H9 (cell line): ENCODE measurements around the gene DCP1B. TPM values are rescaled to one million over a fixed set of nuclear protein-coding genes. Genes with fewer than 3 reads are reported as not detected.

Experiments used
- DNase-seq: peaks from one replicate; pipeline ENCODE4 v3.0.0-alpha.2; 2017
- H2AFZ ChIP-seq: one replicate; pipeline ENCODE4 v1.6.1; 2013; ENCODE audit warnings: mild to moderate bottlenecking, low read length, control low read depth, moderate library complexity
- H2AK5ac ChIP-seq: 2 replicates; pipeline ENCODE4 v1.6.1; 2013; ENCODE audit warnings: low read length, control low read depth, mixed read lengths; ENCODE audit not compliant: insufficient read length
- H2BK120ac ChIP-seq: one replicate; pipeline ENCODE4 v1.6.1; 2013; ENCODE audit warnings: low read depth, mild to moderate bottlenecking, low read length, control low read depth, inconsistent platforms; ENCODE audit not compliant: poor library complexity, severe bottlenecking
- H2BK12ac ChIP-seq: 2 replicates; pipeline ENCODE4 v1.6.1; 2013; ENCODE audit warnings: low read length, control low read depth, mixed read lengths, low read depth; ENCODE audit not compliant: insufficient read length
- H2BK15ac ChIP-seq: 2 replicates; pipeline ENCODE4 v1.6.1; 2013; ENCODE audit warnings: low read depth, low read length, control low read depth
- H2BK20ac ChIP-seq: one replicate; pipeline ENCODE4 v1.6.1; 2013; ENCODE audit warnings: low read depth, mild to moderate bottlenecking, low read length, control low read depth, inconsistent platforms; ENCODE audit not compliant: poor library complexity, severe bottlenecking
- H2BK5ac ChIP-seq: 2 replicates; pipeline ENCODE4 v1.6.1; 2013; ENCODE audit warnings: low read length, control low read depth, mixed read lengths; ENCODE audit not compliant: insufficient read length
- H3K14ac ChIP-seq: 2 replicates; pipeline ENCODE4 v1.6.1; 2013; ENCODE audit warnings: low read length, control low read depth; ENCODE audit not compliant: insufficient read depth
- H3K18ac ChIP-seq: 2 replicates; pipeline ENCODE4 v1.6.1; 2013; ENCODE audit warnings: low read depth, mild to moderate bottlenecking, mixed read lengths, low read length, control low read depth; ENCODE audit not compliant: insufficient read length
- H3K23ac ChIP-seq: 2 replicates; pipeline ENCODE4 v1.6.1; 2013; ENCODE audit warnings: low read length, control low read depth, mixed read lengths, low read depth; ENCODE audit not compliant: insufficient read length
- H3K23me2 ChIP-seq: 2 replicates; pipeline ENCODE4 v1.6.1; 2013; ENCODE audit warnings: low read depth, mild to moderate bottlenecking, mixed read lengths, low read length, control low read depth; ENCODE audit not compliant: insufficient read length, poor library complexity, severe bottlenecking
- H3K27ac ChIP-seq: 2 replicates; pipeline ENCODE4 v1.5.1; 2013; ENCODE audit warnings: low read length, control low read depth, mixed read lengths, low read depth; ENCODE audit not compliant: insufficient read length
- H3K27me3 ChIP-seq: 2 replicates; pipeline ENCODE4 v1.6.1; 2013; ENCODE audit warnings: low read length, control low read depth, inconsistent platforms; ENCODE audit not compliant: insufficient read depth
- H3K4ac ChIP-seq: 2 replicates; pipeline ENCODE4 v1.6.1; 2013; ENCODE audit warnings: low read depth, mild to moderate bottlenecking, control low read depth, inconsistent platforms, low read length, moderate library complexity
- H3K4me1 ChIP-seq: 2 replicates; pipeline ENCODE4 v1.6.1; 2013; ENCODE audit warnings: low read length, control low read depth, inconsistent platforms; ENCODE audit not compliant: insufficient read depth
- H3K4me2 ChIP-seq: 2 replicates; pipeline ENCODE4 v1.6.1; 2013; ENCODE audit warnings: low read length, control low read depth, mixed read lengths; ENCODE audit not compliant: insufficient read length, insufficient read depth
- H3K56ac ChIP-seq: 2 replicates; pipeline ENCODE4 v1.6.1; 2013; ENCODE audit warnings: low read depth, mild to moderate bottlenecking, mixed read lengths, low read length, control low read depth; ENCODE audit not compliant: insufficient read length
- H3K79me1 ChIP-seq: 2 replicates; pipeline ENCODE4 v1.6.1; 2013; ENCODE audit warnings: low read depth, mild to moderate bottlenecking, moderate library complexity, low read length, control low read depth, inconsistent platforms; ENCODE audit not compliant: insufficient read depth, poor library complexity, severe bottlenecking
- H3K79me2 ChIP-seq: 2 replicates; pipeline ENCODE4 v1.6.1; 2013; ENCODE audit warnings: low read length, control low read depth, inconsistent platforms; ENCODE audit not compliant: insufficient read depth
- H3K9ac ChIP-seq: 2 replicates; pipeline ENCODE4 v1.6.1; 2013; ENCODE audit warnings: low read length, control low read depth, mixed read lengths; ENCODE audit not compliant: insufficient read length; ENCODE audit errors: extremely low read depth
- H3K9me3 ChIP-seq: one replicate; pipeline ENCODE4 v1.6.1; 2013; ENCODE audit warnings: low read depth, low read length, inconsistent platforms; ENCODE audit not compliant: control insufficient read depth
- H3T11ph ChIP-seq: one replicate; pipeline ENCODE4 v1.6.1; 2013; ENCODE audit warnings: mild to moderate bottlenecking, low read length, control low read depth, inconsistent platforms
- H4K20me1 ChIP-seq: one replicate; pipeline ENCODE4 v1.6.1; 2013; ENCODE audit not compliant: control insufficient read depth, insufficient read length, insufficient read depth
- H4K5ac ChIP-seq: 2 replicates; pipeline ENCODE4 v1.6.1; 2013; ENCODE audit warnings: low read depth, mild to moderate bottlenecking, mixed read lengths, low read length, control low read depth; ENCODE audit not compliant: insufficient read length
- H4K8ac ChIP-seq: replicated peaks from 2 replicates; pipeline ENCODE4 v1.6.1; 2013; ENCODE audit warnings: low read length, control low read depth, mixed read lengths, low read depth; ENCODE audit not compliant: insufficient read length
- H4K91ac ChIP-seq: 2 replicates; pipeline ENCODE4 v1.6.1; 2013; ENCODE audit warnings: low read depth, mild to moderate bottlenecking, moderate library complexity, mixed read lengths, low read length, control low read depth; ENCODE audit not compliant: insufficient read length
- H3K27ac Mint-ChIP-seq, 3 experiments: 2 replicates in 2 of 3; 3 replicates in 1 of 3; pipeline ENCODE4 v1.8.0; 2020 to 2021; ENCODE audit warnings: mixed read lengths in 3 of 3, mild to moderate bottlenecking in 1 of 3, moderate library complexity in 1 of 3
- H3K27me3 Mint-ChIP-seq: 2 replicates; pipeline ENCODE4 v1.8.0; 2021; ENCODE audit warnings: low read depth, mild to moderate bottlenecking, moderate library complexity, mixed read lengths
- H3K36me3 Mint-ChIP-seq, 3 experiments: 2 replicates in 2 of 3; 3 replicates in 1 of 3; pipeline ENCODE4 v1.8.0; 2020 to 2021; ENCODE audit warnings: low read depth in 3 of 3, mixed read lengths in 3 of 3; ENCODE audit not compliant: insufficient read depth in 1 of 3
- H3K4me1 Mint-ChIP-seq, 2 experiments: 2 replicates each; pipeline ENCODE4 v1.8.0; 2020; ENCODE audit warnings: mixed read lengths in 2 of 2
- H3K4me3 Mint-ChIP-seq, 2 experiments: 2 replicates in 1 of 2; 3 replicates in 1 of 2; pipeline ENCODE4 v1.8.0; 2020 to 2021; ENCODE audit warnings: mild to moderate bottlenecking in 2 of 2, mixed read lengths in 2 of 2, moderate library complexity in 1 of 2
- H3K9me3 Mint-ChIP-seq, 2 experiments: 2 replicates in 1 of 2; 3 replicates in 1 of 2; pipeline ENCODE4 v1.8.0; 2020; ENCODE audit warnings: mild to moderate bottlenecking in 2 of 2, mixed read lengths in 2 of 2, moderate library complexity in 1 of 2
- total RNA-seq: library from RNA; stranded (reverse); gene quantifications from 2 replicates; pipeline ENCODE4 v1.2.1, GENCODE V29; 2021
- TF ChIP-seq, protein P1 (sequence below): fragments of 200-600 bp; sonication (generic); conservative IDR thresholded peaks from 3 replicates; pipeline ENCODE4 v1.8.0; 2021; ENCODE audit warnings: antibody characterized with exemption, mild to moderate bottlenecking

DCP1B gene
- total RNA-seq, 1 experiment from 2014 or later = 11.2 TPM

- H4K8ac ChIP-seq = no peak overlapping the region
- no peak overlapping the region for H3K18ac ChIP-seq
- H3T11ph ChIP-seq = no peak overlapping the region
- no peaks in the 10 kb centered on the region for H3K23me2 ChIP-seq
- no peak overlapping the region for H2BK5ac ChIP-seq
- no peak overlapping the region for H3K9ac ChIP-seq
- no peaks in the 10 kb centered on the region for H3K27me3 Mint-ChIP-seq
- H3K27ac Mint-ChIP-seq = no peak overlapping the region
- no peak overlapping the region for H2BK12ac ChIP-seq
- H3K4me3 Mint-ChIP-seq = no peak overlapping the region
- H3K4me1 Mint-ChIP-seq = peaks cover 6 to 8% of the 10 kb centered on the region in 2 experiments
- H4K91ac ChIP-seq = no peak overlapping the region
- no peak overlapping the region for H3K4ac ChIP-seq
- TF ChIP-seq, protein P1, sequence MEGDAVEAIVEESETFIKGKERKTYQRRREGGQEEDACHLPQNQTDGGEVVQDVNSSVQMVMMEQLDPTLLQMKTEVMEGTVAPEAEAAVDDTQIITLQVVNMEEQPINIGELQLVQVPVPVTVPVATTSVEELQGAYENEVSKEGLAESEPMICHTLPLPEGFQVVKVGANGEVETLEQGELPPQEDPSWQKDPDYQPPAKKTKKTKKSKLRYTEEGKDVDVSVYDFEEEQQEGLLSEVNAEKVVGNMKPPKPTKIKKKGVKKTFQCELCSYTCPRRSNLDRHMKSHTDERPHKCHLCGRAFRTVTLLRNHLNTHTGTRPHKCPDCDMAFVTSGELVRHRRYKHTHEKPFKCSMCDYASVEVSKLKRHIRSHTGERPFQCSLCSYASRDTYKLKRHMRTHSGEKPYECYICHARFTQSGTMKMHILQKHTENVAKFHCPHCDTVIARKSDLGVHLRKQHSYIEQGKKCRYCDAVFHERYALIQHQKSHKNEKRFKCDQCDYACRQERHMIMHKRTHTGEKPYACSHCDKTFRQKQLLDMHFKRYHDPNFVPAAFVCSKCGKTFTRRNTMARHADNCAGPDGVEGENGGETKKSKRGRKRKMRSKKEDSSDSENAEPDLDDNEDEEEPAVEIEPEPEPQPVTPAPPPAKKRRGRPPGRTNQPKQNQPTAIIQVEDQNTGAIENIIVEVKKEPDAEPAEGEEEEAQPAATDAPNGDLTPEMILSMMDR = no peak
- no peak overlapping the region for H2BK15ac ChIP-seq
- H3K79me1 ChIP-seq = no peaks in the 10 kb centered on the region
- H4K5ac ChIP-seq = no peak overlapping the region
- no peak overlapping the region for H3K14ac ChIP-seq
- H2AK5ac ChIP-seq = no peak overlapping the region
- no peaks in the 10 kb centered on the region for H3K4me1 ChIP-seq
- no peaks in the 10 kb centered on the region for H4K20me1 ChIP-seq
- no peaks in the 10 kb centered on the region for H3K79me2 ChIP-seq
- no peak overlapping the region for H2AFZ ChIP-seq
- H3K27ac ChIP-seq = no peak overlapping the region
- no peak overlapping the region for H3K4me2 ChIP-seq
- peaks cover 16 to 22% of the 10 kb centered on the region in 2 experiments; a peak in 4 of 5 replicates for H3K9me3 Mint-ChIP-seq
- no peak overlapping the region for H3K56ac ChIP-seq
- H3K36me3 Mint-ChIP-seq = peaks cover 34 to 54% (median 41%) of the 10 kb centered on the region in 3 experiments
- no peaks in the 10 kb centered on the region for H3K9me3 ChIP-seq
- no peaks in the 10 kb centered on the region for H3K27me3 ChIP-seq
- no peak overlapping the region for H2BK120ac ChIP-seq
- H3K23ac ChIP-seq = no peak overlapping the region
- no peak for DNase-seq
- H2BK20ac ChIP-seq = no peak overlapping the region
Measured at GRCh38 chr12:1984759-1985158, 19.5 kb downstream of the DCP1B start.
